ENCODE results near the gene PDE11A.

Gene PDE11A

GRCh38 chr2:177617849-177618248 is 454.7 kb downstream of the PDE11A start:
- Mint-ChIP-seq H3K27ac (no peak overlapping the region), H3K4me1 (ENCODE audit: low read depth) (peaks cover 7% of the 10 kb centered on the region), H3K9me3 (ENCODE audit: low read depth) (peaks cover 7% of the 10 kb centered on the region), H3K36me3 (peaks cover 5% of the 10 kb centered on the region), H3K27me3 (peaks cover 3% of the 10 kb centered on the region), H3K4me3 (peak overlapping the region; percentile 96)

- Mint-ChIP-seq H3K27ac (no peak overlapping the region), H3K27me3 (peaks cover 1% of the 10 kb centered on the region), H3K9me3 (ENCODE audit: low read depth) (peaks cover 7% of the 10 kb centered on the region), H3K4me3 (no peak overlapping the region), H3K4me1 (ENCODE audit: low read depth) (peaks cover 7% of the 10 kb centered on the region), H3K36me3 (peaks cover 5% of the 10 kb centered on the region)
Observed at GRCh38 chr2:177616731-177617130, 455.8 kb downstream of the PDE11A start.

- H3K4me3 Mint-ChIP-seq: no peak overlapping the region
- peaks cover 1% of the 10 kb centered on the region for H3K27me3 Mint-ChIP-seq
- peaks cover 7% of the 10 kb centered on the region for H3K4me1 Mint-ChIP-seq (ENCODE audit: low read depth)
- peaks cover 7% of the 10 kb centered on the region for H3K9me3 Mint-ChIP-seq (ENCODE audit: low read depth)
- H3K27ac Mint-ChIP-seq: no peak overlapping the region
- peaks cover 5% of the 10 kb centered on the region for H3K36me3 Mint-ChIP-seq
Observed at GRCh38 chr2:177616066-177616465, 456.5 kb downstream of the PDE11A start.

- Mint-ChIP-seq H3K9me3 (ENCODE audit: low read depth) (peaks cover 7% of the 10 kb centered on the region), H3K27me3 (peaks cover 5% of the 10 kb centered on the region), H3K4me1 (ENCODE audit: low read depth) (no peaks in the 10 kb centered on the region), H3K36me3 (peaks cover 11% of the 10 kb centered on the region), H3K27ac (no peak overlapping the region), H3K4me3 (no peak overlapping the region)
Observed at GRCh38 chr2:177612659-177613058, 459.9 kb downstream of the PDE11A start.

GRCh38 chr2:177611310-177611886 is 461.2 kb downstream of the PDE11A start:
- H3K36me3 Mint-ChIP-seq: peaks cover 9% of the 10 kb centered on the region
- no peak overlapping the region for H3K27ac Mint-ChIP-seq
- peaks cover 2% of the 10 kb centered on the region for H3K9me3 Mint-ChIP-seq (ENCODE audit: low read depth)
- no peak overlapping the region for H3K4me3 Mint-ChIP-seq
- no peaks in the 10 kb centered on the region for H3K4me1 Mint-ChIP-seq (ENCODE audit: low read depth)
- H3K27me3 Mint-ChIP-seq: peaks cover 5% of the 10 kb centered on the region

- Mint-ChIP-seq H3K4me3 (no peak overlapping the region), H3K4me1 (ENCODE audit: low read depth) (no peaks in the 10 kb centered on the region)
Observed at GRCh38 chr2:177610813-177611212, 461.8 kb downstream of the PDE11A start.

GRCh38 chr2:177606636-177607035 is 465.9 kb downstream of the PDE11A start:
- Mint-ChIP-seq H3K9me3 (ENCODE audit: low read depth) (no peaks in the 10 kb centered on the region), H3K4me3 (no peak overlapping the region), H3K36me3 (peaks cover 7% of the 10 kb centered on the region), H3K4me1 (ENCODE audit: low read depth) (no peaks in the 10 kb centered on the region), H3K27ac (no peak overlapping the region), H3K27me3 (peaks cover 5% of the 10 kb centered on the region)

More at GRCh38 chr2:177610813-177611212, 461.8 kb downstream of the PDE11A start:
- peaks cover 5% of the 10 kb centered on the region for H3K27me3 Mint-ChIP-seq
- no peaks in the 10 kb centered on the region for H3K9me3 Mint-ChIP-seq (ENCODE audit: low read depth)
- H3K27ac Mint-ChIP-seq: no peak overlapping the region
- H3K36me3 Mint-ChIP-seq: peaks cover 9% of the 10 kb centered on the region

- peaks cover 5% of the 10 kb centered on the region for H3K27me3 Mint-ChIP-seq
- no peaks in the 10 kb centered on the region for H3K9me3 Mint-ChIP-seq (ENCODE audit: low read depth)
- H3K27ac Mint-ChIP-seq: no peak overlapping the region
- no peak overlapping the region for H3K4me3 Mint-ChIP-seq
- no peaks in the 10 kb centered on the region for H3K4me1 Mint-ChIP-seq (ENCODE audit: low read depth)
- peaks cover 10% of the 10 kb centered on the region for H3K36me3 Mint-ChIP-seq
Observed at GRCh38 chr2:177604271-177605065, 468.1 kb downstream of the PDE11A start.

- Mint-ChIP-seq H3K4me1 (ENCODE audit: low read depth) (no peaks in the 10 kb centered on the region), H3K9me3 (ENCODE audit: low read depth) (no peaks in the 10 kb centered on the region), H3K36me3 (peaks cover 10% of the 10 kb centered on the region), H3K27ac (no peak overlapping the region), H3K4me3 (no peak overlapping the region), H3K27me3 (peaks cover 4% of the 10 kb centered on the region)
Observed at GRCh38 chr2:177603768-177604167, 468.8 kb downstream of the PDE11A start.

GRCh38 chr2:177603181-177603580 is 469.4 kb downstream of the PDE11A start:
- Mint-ChIP-seq H3K9me3 (ENCODE audit: low read depth) (no peaks in the 10 kb centered on the region), H3K4me3 (no peak overlapping the region), H3K27ac (no peak overlapping the region), H3K4me1 (ENCODE audit: low read depth) (no peaks in the 10 kb centered on the region), H3K27me3 (peaks cover 6% of the 10 kb centered on the region), H3K36me3 (peaks cover 10% of the 10 kb centered on the region)

- H3K27ac Mint-ChIP-seq: no peak overlapping the region
- no peak overlapping the region for H3K4me3 Mint-ChIP-seq
- H3K36me3 Mint-ChIP-seq: peaks cover 8% of the 10 kb centered on the region
- no peaks in the 10 kb centered on the region for H3K4me1 Mint-ChIP-seq (ENCODE audit: low read depth)
- peaks cover 5% of the 10 kb centered on the region for H3K27me3 Mint-ChIP-seq
- H3K9me3 Mint-ChIP-seq (ENCODE audit: low read depth): no peaks in the 10 kb centered on the region
Observed at GRCh38 chr2:177602611-177603164, 469.9 kb downstream of the PDE11A start.

GRCh38 chr2:177600917-177601316 is 471.7 kb downstream of the PDE11A start:
- peaks cover 2% of the 10 kb centered on the region for H3K27me3 Mint-ChIP-seq
- H3K27ac Mint-ChIP-seq: no peak overlapping the region
- H3K36me3 Mint-ChIP-seq: peaks cover 7% of the 10 kb centered on the region
- H3K4me1 Mint-ChIP-seq (ENCODE audit: low read depth): no peaks in the 10 kb centered on the region
- H3K9me3 Mint-ChIP-seq (ENCODE audit: low read depth): no peaks in the 10 kb centered on the region
- no peak overlapping the region for H3K4me3 Mint-ChIP-seq

- H3K27me3 Mint-ChIP-seq: peaks cover 2% of the 10 kb centered on the region
- H3K36me3 Mint-ChIP-seq: peaks cover 7% of the 10 kb centered on the region
- no peak overlapping the region for H3K27ac Mint-ChIP-seq
- no peaks in the 10 kb centered on the region for H3K9me3 Mint-ChIP-seq (ENCODE audit: low read depth)
- no peak overlapping the region for H3K4me3 Mint-ChIP-seq
- no peaks in the 10 kb centered on the region for H3K4me1 Mint-ChIP-seq (ENCODE audit: low read depth)
Observed at GRCh38 chr2:177599956-177600355, 472.6 kb downstream of the PDE11A start.

GRCh38 chr2:177599139-177599688 is 473.4 kb downstream of the PDE11A start:
- Mint-ChIP-seq H3K27me3 (peaks cover 2% of the 10 kb centered on the region), H3K9me3 (ENCODE audit: low read depth) (no peaks in the 10 kb centered on the region), H3K4me3 (no peak overlapping the region), H3K27ac (no peak overlapping the region), H3K36me3 (peaks cover 7% of the 10 kb centered on the region), H3K4me1 (ENCODE audit: low read depth) (no peaks in the 10 kb centered on the region)
